Stomach smooth muscle (tissue), 2 donors: ENCODE results near the gene PLK1.

ENCODE experiments used
- H3K27ac ChIP-seq: one replicate; pipeline ENCODE4 v1.7.0; 2013; ENCODE audit warnings: mild to moderate bottlenecking, low read length, inconsistent platforms
- H3K27me3 ChIP-seq, 2 donors: one replicate each; pipeline ENCODE4 v1.7.0; 2013; ENCODE audit warnings: low read length in 2 of 2; ENCODE audit not compliant: insufficient read depth in 2 of 2, control insufficient read depth in 1 of 2
- H3K36me3 ChIP-seq, 2 donors: one replicate each; pipeline ENCODE4 v1.7.0; 2013; ENCODE audit warnings: low read length in 2 of 2; ENCODE audit not compliant: control insufficient read depth in 2 of 2, insufficient read depth in 2 of 2
- H3K4me1 ChIP-seq: one replicate; pipeline ENCODE4 v1.7.0; 2013; ENCODE audit warnings: low read length; ENCODE audit not compliant: control insufficient read depth, insufficient read depth
- H3K4me3 ChIP-seq, 2 donors: one replicate each; pipeline ENCODE4 v1.7.0; 2013; ENCODE audit warnings: low read length in 2 of 2
- H3K9ac ChIP-seq, 2 donors: one replicate each; pipeline ENCODE4 v1.7.0; 2013; ENCODE audit warnings: low read length in 2 of 2, mild to moderate bottlenecking in 1 of 2
- H3K9me3 ChIP-seq, 2 donors: one replicate each; pipeline ENCODE4 v1.7.0; 2013; ENCODE audit warnings: low read length in 2 of 2; ENCODE audit not compliant: control insufficient read depth in 2 of 2
- donor health status: healthy.
- donor health status: Pancreatic carcinoma.

Gene PLK1

DNA sequence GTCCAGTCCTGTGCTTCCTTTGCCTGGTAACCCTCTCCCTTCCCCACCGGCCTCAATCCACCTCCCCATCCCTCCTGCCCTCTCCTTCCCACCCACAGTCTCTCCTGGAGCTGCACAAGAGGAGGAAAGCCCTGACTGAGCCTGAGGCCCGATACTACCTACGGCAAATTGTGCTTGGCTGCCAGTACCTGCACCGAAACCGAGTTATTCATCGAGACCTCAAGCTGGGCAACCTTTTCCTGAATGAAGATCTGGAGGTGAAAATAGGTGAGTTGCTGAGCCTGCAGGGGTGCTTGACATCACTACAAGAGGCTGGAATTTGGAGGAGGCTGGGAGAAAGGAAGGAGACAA, 1.3 kb downstream of the PLK1 start:
- peaks cover 7 to 9% of the 10 kb centered on the region in 2 donors for H3K36me3 ChIP-seq
- peaks cover 13% of the 10 kb centered on the region for H3K4me1 ChIP-seq
- H3K4me3 ChIP-seq, result no peak overlapping the region
- no peak overlapping the region for H3K9ac ChIP-seq
- no peaks in the 10 kb centered on the region for H3K9me3 ChIP-seq
- no peaks in the 10 kb centered on the region for H3K27me3 ChIP-seq
- no peak overlapping the region for H3K27ac ChIP-seq

DNA sequence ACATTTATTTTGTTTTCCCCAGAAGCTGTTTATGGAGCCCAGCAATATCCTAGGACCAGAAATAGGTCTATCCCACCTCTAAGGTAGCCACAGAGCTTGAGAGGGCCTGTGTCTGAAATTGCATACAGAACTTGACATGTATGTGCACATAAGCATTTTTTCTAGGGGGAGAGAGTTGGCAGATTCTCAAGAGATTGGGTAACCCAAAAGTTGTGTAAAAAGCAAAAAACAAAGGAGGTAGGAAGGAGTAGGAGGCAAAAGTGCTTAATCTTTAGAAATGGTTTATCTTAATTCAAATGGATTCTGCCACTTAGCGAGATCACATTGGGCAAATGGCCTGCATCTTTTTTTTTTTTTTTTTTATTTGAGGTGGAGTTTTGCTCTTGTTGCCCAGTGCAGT, 3.5 kb downstream of the PLK1 start:
- Histone ChIP-seq H3K9me3 (no peaks in the 10 kb centered on the region), H3K4me3 (no peak overlapping the region), H3K36me3 (peaks cover 7 to 11% of the 10 kb centered on the region in 2 donors), H3K9ac (no peak overlapping the region), H3K27ac (no peak overlapping the region), H3K27me3 (no peaks in the 10 kb centered on the region), H3K4me1 (peaks cover 13% of the 10 kb centered on the region)

DNA sequence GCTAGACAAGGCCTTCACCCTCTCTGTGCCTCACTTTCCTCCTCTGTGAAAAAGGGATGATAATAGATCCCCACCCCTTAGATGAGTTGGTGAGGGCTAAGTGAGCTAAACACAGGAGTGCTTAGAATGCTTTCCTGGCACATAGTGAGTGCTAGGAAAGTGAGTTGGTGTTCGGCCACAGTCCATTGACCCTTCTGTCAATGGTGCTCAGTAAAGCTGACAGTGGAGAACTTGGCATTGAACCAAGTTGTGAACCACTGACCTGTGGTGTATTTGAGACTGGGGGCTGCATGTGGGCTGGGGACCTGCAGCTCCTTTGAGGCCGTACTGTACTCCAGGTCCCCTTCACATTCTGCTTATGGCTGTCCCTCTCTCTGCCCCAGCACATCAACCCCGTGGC, 4.8 kb downstream of the PLK1 start:
- Histone ChIP-seq H3K36me3 (peaks cover 10 to 23% of the 10 kb centered on the region in 2 donors), H3K9me3 (no peaks in the 10 kb centered on the region), H3K9ac (no peak overlapping the region), H3K4me1 (peaks cover 8% of the 10 kb centered on the region), H3K4me3 (no peak overlapping the region), H3K27ac (no peak overlapping the region), H3K27me3 (no peaks in the 10 kb centered on the region)

DNA sequence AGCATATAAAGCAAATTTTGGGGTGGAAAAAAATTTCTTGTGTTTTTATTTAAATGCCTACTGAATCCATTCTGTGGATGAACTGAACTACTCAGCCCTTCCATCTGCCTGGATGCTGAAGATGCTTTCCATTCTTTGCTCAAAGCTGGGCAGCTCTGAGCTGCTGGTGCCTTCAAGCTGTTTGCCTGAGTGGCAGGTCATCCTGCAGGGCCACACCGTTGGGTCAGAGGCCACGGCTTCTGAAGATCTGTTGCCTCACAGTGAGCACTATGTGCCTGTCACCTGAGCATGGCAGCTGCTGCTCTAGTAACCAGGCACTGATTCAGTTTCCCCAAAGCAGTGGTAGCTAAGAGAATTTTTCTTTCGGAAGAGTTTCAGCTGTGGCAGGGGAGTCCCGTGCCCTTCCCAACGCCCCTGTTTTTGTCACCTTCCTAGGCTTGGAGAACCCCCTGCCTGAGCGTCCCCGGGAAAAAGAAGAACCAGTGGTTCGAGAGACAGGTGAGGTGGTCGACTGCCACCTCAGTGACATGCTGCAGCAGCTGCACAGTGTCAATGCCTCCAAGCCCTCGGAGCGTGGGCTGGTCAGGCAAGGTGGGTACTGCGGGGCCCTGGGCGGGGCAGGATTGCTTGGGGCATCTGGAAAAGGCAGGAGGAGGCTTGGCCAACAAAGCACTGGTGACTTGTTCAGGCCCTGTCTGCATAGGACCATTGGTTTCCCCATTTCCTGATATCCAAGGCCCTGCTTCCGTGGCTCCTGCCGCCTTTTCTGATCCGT, 8.5 kb downstream of the PLK1 start:
- Histone ChIP-seq H3K36me3 (peaks cover 22 to 33% of the 10 kb centered on the region in 2 donors), H3K27me3 (no peaks in the 10 kb centered on the region), H3K9ac (no peak overlapping the region), H3K9me3 (no peaks in the 10 kb centered on the region), H3K27ac (no peak overlapping the region), H3K4me3 (no peak overlapping the region), H3K4me1 (no peaks in the 10 kb centered on the region)

DNA sequence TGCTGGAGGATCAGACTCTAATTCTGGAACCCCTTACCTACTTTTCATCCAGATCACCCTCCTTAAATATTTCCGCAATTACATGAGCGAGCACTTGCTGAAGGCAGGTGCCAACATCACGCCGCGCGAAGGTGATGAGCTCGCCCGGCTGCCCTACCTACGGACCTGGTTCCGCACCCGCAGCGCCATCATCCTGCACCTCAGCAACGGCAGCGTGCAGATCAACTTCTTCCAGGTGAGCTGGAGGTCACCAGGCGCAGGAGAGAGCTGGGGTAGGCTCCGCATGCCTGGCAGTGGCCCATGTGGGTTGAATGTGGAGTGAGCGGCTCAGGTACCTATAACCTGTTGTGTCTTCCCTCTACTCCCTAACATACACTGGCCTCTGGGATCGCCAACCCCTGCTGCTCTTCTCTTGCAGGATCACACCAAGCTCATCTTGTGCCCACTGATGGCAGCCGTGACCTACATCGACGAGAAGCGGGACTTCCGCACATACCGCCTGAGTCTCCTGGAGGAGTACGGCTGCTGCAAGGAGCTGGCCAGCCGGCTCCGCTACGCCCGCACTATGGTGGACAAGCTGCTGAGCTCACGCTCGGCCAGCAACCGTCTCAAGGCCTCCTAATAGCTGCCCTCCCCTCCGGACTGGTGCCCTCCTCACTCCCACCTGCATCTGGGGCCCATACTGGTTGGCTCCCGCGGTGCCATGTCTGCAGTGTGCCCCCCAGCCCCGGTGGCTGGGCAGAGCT, 10.9 kb downstream of the PLK1 start:
- Histone ChIP-seq H3K36me3 (peaks cover 15 to 30% of the 10 kb centered on the region in 2 donors), H3K9me3 (no peaks in the 10 kb centered on the region), H3K4me3 (no peak overlapping the region)

DNA sequence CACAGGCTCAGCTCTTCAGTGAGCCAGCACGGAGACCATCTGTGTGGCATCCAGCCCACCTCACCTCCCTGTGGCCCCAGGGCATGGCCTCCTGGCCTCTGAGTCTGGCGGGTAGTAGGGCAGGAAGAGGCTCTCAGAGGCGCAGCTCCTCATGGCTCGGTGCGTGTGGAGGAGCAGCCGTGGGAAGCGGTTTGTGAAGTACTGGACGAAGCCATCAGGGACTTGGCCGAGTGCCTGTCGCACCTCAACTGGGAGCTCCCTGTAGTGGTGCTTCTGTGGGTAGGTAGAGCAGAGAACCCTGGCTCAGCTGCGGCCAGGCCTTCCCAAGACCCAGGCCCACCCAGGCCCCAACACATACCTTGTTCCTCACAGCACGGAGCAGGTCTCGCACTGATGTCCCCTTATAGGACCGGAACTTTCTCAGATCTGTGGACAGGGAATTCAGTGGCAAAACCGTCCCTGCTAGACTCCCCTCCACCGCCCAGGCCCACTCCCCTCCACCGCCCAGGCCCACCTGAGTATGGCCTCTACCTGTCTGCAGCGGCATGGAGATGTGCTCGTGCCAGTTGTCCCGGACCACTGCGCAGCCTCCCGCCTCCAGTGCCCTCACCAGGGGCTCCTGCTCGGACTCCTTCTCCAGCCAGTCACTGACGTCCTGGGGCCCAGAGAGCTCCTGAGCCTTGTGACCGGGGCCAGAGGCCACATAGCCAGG, 12.2 kb downstream of the PLK1 start:
- Histone ChIP-seq H3K9me3 (no peaks in the 10 kb centered on the region), H3K27ac (no peak overlapping the region), H3K27me3 (no peaks in the 10 kb centered on the region), H3K36me3 (peaks cover 15 to 30% of the 10 kb centered on the region in 2 donors), H3K4me1 (peaks cover 7% of the 10 kb centered on the region), H3K9ac (no peak overlapping the region), H3K4me3 (no peak overlapping the region)

More for the DNA sequence above, 10.9 kb downstream of the PLK1 start:
- H3K4me1 ChIP-seq, result peaks cover 1% of the 10 kb centered on the region
- no peaks in the 10 kb centered on the region for H3K27me3 ChIP-seq
- no peak overlapping the region for H3K27ac ChIP-seq
- H3K9ac ChIP-seq, result no peak overlapping the region

DNA sequence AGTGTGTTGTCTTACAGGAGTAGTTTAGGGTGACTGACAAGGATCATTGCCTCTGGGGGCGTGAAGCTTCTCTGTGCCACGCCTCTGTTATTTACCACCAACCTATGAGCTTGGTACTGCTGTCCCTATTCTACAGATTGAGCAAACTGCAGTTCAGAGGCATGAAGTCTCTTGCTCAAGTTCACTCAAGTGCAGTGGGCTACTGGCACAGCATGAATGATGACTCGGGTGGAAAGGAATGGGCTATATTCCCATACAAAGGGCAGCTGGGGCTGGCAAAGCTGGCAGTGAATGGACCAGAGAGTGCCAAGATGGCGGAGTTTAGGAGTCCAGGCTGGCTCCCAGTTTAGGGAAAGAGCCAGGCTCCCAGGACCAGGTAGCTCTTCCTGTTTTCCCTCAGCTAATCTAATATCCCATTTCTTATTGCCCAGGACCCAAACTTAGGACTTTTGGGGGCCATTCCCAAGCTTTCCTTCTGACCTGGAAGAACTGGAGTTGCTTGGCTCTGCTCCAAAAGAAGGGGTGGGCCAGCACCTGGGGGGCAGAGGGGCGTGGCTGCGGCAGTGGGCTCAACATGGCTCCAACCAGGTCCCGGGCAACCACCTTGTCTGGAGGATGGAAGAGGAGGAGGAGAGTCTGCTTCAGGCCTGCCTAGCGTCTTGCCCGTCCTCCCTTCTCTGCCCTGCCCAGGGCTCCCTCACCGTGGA, 12.9 kb downstream of the PLK1 start:
- no peak overlapping the region for H3K27ac ChIP-seq
- H3K4me1 ChIP-seq, result peaks cover 7% of the 10 kb centered on the region
- no peaks in the 10 kb centered on the region for H3K9me3 ChIP-seq
- H3K36me3 ChIP-seq, result peaks cover 15 to 30% of the 10 kb centered on the region in 2 donors
- no peaks in the 10 kb centered on the region for H3K27me3 ChIP-seq
- H3K9ac ChIP-seq, result no peak overlapping the region
- H3K4me3 ChIP-seq, result no peak overlapping the region

DNA sequence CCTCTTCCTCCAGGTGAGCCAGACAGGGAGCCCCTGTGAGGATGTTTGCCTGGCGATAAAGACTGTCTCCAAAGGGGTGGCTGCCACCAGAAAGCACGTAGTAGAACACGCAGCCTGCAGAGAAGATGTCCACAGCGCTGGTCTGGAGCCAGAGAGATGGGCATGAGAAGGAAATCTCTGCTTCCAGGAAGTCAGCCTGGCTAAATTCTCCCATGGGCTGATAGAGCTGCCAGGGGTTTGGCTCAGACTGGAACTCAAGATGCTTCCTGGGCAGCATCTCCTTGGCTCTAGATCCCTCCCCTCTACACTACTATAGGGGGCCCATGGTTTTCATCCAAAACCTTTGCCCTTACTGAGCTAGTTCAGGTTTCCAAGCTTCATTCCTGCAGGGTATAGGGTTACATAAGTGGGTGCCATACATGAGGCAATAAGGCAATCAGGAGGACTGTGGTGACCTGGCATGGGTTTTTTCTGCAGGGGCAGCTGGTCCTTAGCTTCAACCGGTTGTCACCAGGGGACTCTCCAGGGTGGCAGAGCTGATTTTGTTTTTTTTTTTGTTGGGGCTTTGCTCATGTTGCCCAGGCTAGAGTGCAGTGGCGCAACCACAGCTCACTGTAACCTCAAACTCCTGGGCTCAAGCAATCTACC, 13.6 kb downstream of the PLK1 start:
- Histone ChIP-seq H3K9ac (no peak overlapping the region), H3K36me3 (peaks cover 15 to 27% of the 10 kb centered on the region in 2 donors), H3K4me3 (no peak overlapping the region), H3K27ac (no peak overlapping the region), H3K4me1 (peaks cover 7% of the 10 kb centered on the region), H3K9me3 (no peaks in the 10 kb centered on the region), H3K27me3 (no peaks in the 10 kb centered on the region)

DNA sequence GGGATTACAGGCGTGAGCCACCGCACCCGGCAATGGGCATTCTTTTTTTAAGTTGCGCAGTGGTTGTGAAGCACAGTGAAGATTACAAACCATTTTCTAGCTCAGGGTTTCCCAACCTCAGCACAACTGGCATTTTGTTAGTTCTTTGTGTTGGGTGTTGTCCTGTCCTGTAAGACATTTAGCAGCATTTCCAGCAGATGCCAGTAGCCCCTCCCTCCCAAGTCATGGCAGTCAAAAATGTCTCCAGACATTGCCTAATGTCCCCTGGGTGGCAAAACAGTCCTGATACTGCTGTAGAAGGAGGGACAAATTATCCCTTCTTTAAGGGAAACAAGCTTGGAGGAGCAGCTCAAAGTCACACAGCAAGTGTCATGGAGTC, 15.6 kb downstream of the PLK1 start:
- no peaks in the 10 kb centered on the region for H3K9me3 ChIP-seq
- peaks cover 9 to 11% of the 10 kb centered on the region in 2 donors for H3K36me3 ChIP-seq
- H3K27me3 ChIP-seq, result peaks cover 0 to 2% of the 10 kb centered on the region in 2 donors
- peaks cover 7% of the 10 kb centered on the region for H3K4me1 ChIP-seq
- peak overlapping the region in 1 of 2 donors; percentile 54 for H3K4me3 ChIP-seq
- H3K9ac ChIP-seq, result peak overlapping the region in 1 of 2 donors; percentile 29
- no peak overlapping the region for H3K27ac ChIP-seq
